Astrocyte (in vitro differentiated cells and primary cell): ENCODE results near the gene OR1L8. TPM values are rescaled to one million over a fixed set of nuclear protein-coding genes. Genes with fewer than 3 reads are reported as not detected.

Experiments
- DNase-seq: peaks from one replicate; pipeline ENCODE4 v3.0.0-alpha.2; 2010; ENCODE audit warnings: low read depth
- FAIRE-seq: peaks from 2 replicates; lab custom pipeline; 2011; peaks lifted over from hg19 to GRCh38; lab: Jason Lieb, UNC
- H2AFZ ChIP-seq: 2 replicates; pipeline ENCODE4 v1.6.0; 2012; ENCODE audit warnings: low read depth, low read length, inconsistent platforms
- H3K27ac ChIP-seq: 2 replicates; pipeline ENCODE4 v1.5.1; 2011; ENCODE audit warnings: low read depth, low read length, inconsistent platforms
- H3K27me3 ChIP-seq: 2 replicates; pipeline ENCODE4 v1.6.0; 2011; ENCODE audit warnings: low read length, inconsistent platforms; ENCODE audit not compliant: insufficient read depth
- H3K36me3 ChIP-seq: 2 replicates; pipeline ENCODE4 v1.5.1; 2011; ENCODE audit warnings: low read length, inconsistent platforms; ENCODE audit not compliant: insufficient read depth
- H3K4me1 ChIP-seq: 2 replicates; pipeline ENCODE4 v1.5.1; 2011; ENCODE audit warnings: low read length, inconsistent platforms; ENCODE audit not compliant: insufficient read depth
- H3K4me2 ChIP-seq: 2 replicates; pipeline ENCODE4 v1.6.0; 2012; ENCODE audit warnings: low read length, inconsistent platforms
- H3K4me3 ChIP-seq: 2 replicates; pipeline ENCODE4 v1.5.1; 2011; ENCODE audit warnings: low read depth, mild to moderate bottlenecking, low read length, inconsistent platforms; ENCODE audit not compliant: insufficient read depth
- H3K79me2 ChIP-seq: 2 replicates; pipeline ENCODE4 v1.6.0; 2012; ENCODE audit warnings: mild to moderate bottlenecking, low read length, inconsistent platforms; ENCODE audit not compliant: insufficient read depth
- H3K9ac ChIP-seq: 2 replicates; pipeline ENCODE4 v1.6.0; 2012; ENCODE audit warnings: mild to moderate bottlenecking, low read length, inconsistent platforms
- H3K9me3 ChIP-seq: 2 replicates; pipeline ENCODE4 v1.5.1; 2012; ENCODE audit warnings: low read depth, mild to moderate bottlenecking, low read length, inconsistent platforms; ENCODE audit not compliant: insufficient read depth
- H4K20me1 ChIP-seq: 2 replicates; pipeline ENCODE4 v1.6.0; 2012; ENCODE audit warnings: low read length, inconsistent platforms; ENCODE audit not compliant: insufficient read depth
- H3K27ac Mint-ChIP-seq: one replicate; pipeline ENCODE4 v1.8.0; 2021; ENCODE audit warnings: mild to moderate bottlenecking, mixed read lengths; ENCODE audit not compliant: unreplicated experiment
- H3K27me3 Mint-ChIP-seq: one replicate; pipeline ENCODE4 v1.8.0; 2021; ENCODE audit warnings: low read depth, mixed read lengths; ENCODE audit not compliant: unreplicated experiment
- H3K36me3 Mint-ChIP-seq: one replicate; pipeline ENCODE4 v1.8.0; 2021; ENCODE audit warnings: low read depth, mixed read lengths; ENCODE audit not compliant: unreplicated experiment
- H3K4me1 Mint-ChIP-seq: one replicate; pipeline ENCODE4 v1.8.0; 2021; ENCODE audit warnings: low read depth, mixed read lengths; ENCODE audit not compliant: unreplicated experiment
- H3K4me3 Mint-ChIP-seq: one replicate; pipeline ENCODE4 v1.8.0; 2021; ENCODE audit warnings: mild to moderate bottlenecking, moderate library complexity, mixed read lengths; ENCODE audit not compliant: unreplicated experiment
- H3K9me3 Mint-ChIP-seq: one replicate; pipeline ENCODE4 v1.8.0; 2021; ENCODE audit warnings: mild to moderate bottlenecking, mixed read lengths; ENCODE audit not compliant: unreplicated experiment
- CTCF ChIP-seq: IDR thresholded peaks from 2 replicates; pipeline ENCODE4 v1.5.1; 2011; ENCODE audit warnings: low read depth, mild to moderate bottlenecking, inconsistent platforms, low read length, moderate library complexity; ENCODE audit not compliant: insufficient read depth
- EZH2 ChIP-seq: IDR thresholded peaks from 2 replicates; pipeline ENCODE4 v1.6.1; 2012; ENCODE audit warnings: mild to moderate bottlenecking, low read length, inconsistent platforms; ENCODE audit not compliant: insufficient read depth
- total RNA-seq: library from RNA; stranded (reverse); gene quantifications from 2 replicates; pipeline ENCODE4 v1.2.1, GENCODE V29; 2021

The OR1L8 gene
- total RNA-seq, 1 donor from 2014 or later, result not detected

- no peaks in the 10 kb centered on the region for H4K20me1 ChIP-seq
- H3K9ac ChIP-seq, result no peak overlapping the region
- H3K4me3 ChIP-seq, result no peak overlapping the region
- Mint-ChIP-seq H3K9me3 (peaks cover 6% of the 10 kb centered on the region), H3K36me3 (no peaks in the 10 kb centered on the region), H3K27ac (no peak overlapping the region), H3K27me3 (peaks cover 3% of the 10 kb centered on the region), H3K4me1 (no peaks in the 10 kb centered on the region), H3K4me3 (no peak overlapping the region)
- FAIRE-seq, result no peak
- H3K9me3 ChIP-seq, result no peaks in the 10 kb centered on the region
- H3K27ac ChIP-seq, result no peak overlapping the region
- no peaks in the 10 kb centered on the region for H3K4me1 ChIP-seq
- no peak overlapping the region for H2AFZ ChIP-seq
- DNase-seq, result no peak
- no peaks in the 10 kb centered on the region for H3K36me3 ChIP-seq
- TF ChIP-seq CTCF (no peak), EZH2 (no peak)
- no peak overlapping the region for H3K4me2 ChIP-seq
- H3K27me3 ChIP-seq, result no peaks in the 10 kb centered on the region
- H3K79me2 ChIP-seq, result no peaks in the 10 kb centered on the region
Observed at GRCh38 chr9:122567901-122568300, 15.3 kb downstream of the OR1L8 start.

- no peaks in the 10 kb centered on the region for H4K20me1 ChIP-seq
- DNase-seq, result no peak
- no peaks in the 10 kb centered on the region for H3K79me2 ChIP-seq
- H3K4me1 ChIP-seq, result no peaks in the 10 kb centered on the region
- Mint-ChIP-seq H3K4me1 (no peaks in the 10 kb centered on the region), H3K9me3 (peaks cover 6% of the 10 kb centered on the region), H3K27me3 (peaks cover 3% of the 10 kb centered on the region), H3K4me3 (no peak overlapping the region), H3K27ac (no peak overlapping the region), H3K36me3 (no peaks in the 10 kb centered on the region)
- FAIRE-seq, result no peak
- no peaks in the 10 kb centered on the region for H3K27me3 ChIP-seq
- no peak overlapping the region for H2AFZ ChIP-seq
- no peaks in the 10 kb centered on the region for H3K36me3 ChIP-seq
- H3K4me2 ChIP-seq, result no peak overlapping the region
- no peak overlapping the region for H3K27ac ChIP-seq
- H3K9ac ChIP-seq, result no peak overlapping the region
- no peak overlapping the region for H3K4me3 ChIP-seq
- TF ChIP-seq EZH2, result no peak
- no peak for TF ChIP-seq CTCF
- no peaks in the 10 kb centered on the region for H3K9me3 ChIP-seq
Observed at GRCh38 chr9:122562134-122562760, 20.9 kb downstream of the OR1L8 start.

- H2AFZ ChIP-seq, result no peak overlapping the region
- Mint-ChIP-seq H3K4me1 (no peaks in the 10 kb centered on the region), H3K27ac (no peak overlapping the region), H3K27me3 (peaks cover 3% of the 10 kb centered on the region), H3K9me3 (peaks cover 2% of the 10 kb centered on the region), H3K4me3 (no peak overlapping the region), H3K36me3 (no peaks in the 10 kb centered on the region)
- no peaks in the 10 kb centered on the region for H3K9me3 ChIP-seq
- no peaks in the 10 kb centered on the region for H4K20me1 ChIP-seq
- H3K79me2 ChIP-seq, result no peaks in the 10 kb centered on the region
- FAIRE-seq (no peak), DNase-seq (no peak)
- no peaks in the 10 kb centered on the region for H3K4me1 ChIP-seq
- no peaks in the 10 kb centered on the region for H3K36me3 ChIP-seq
- H3K27ac ChIP-seq, result no peak overlapping the region
- no peaks in the 10 kb centered on the region for H3K27me3 ChIP-seq
- H3K9ac ChIP-seq, result no peak overlapping the region
- H3K4me3 ChIP-seq, result no peak overlapping the region
- TF ChIP-seq CTCF (no peak), EZH2 (no peak)
- H3K4me2 ChIP-seq, result no peak overlapping the region
Observed at GRCh38 chr9:122561446-122561845, 21.7 kb downstream of the OR1L8 start.
